ENCODE measurements around the gene RRP1. TPM values are rescaled to one million over a fixed set of nuclear protein-coding genes. Genes with fewer than 3 reads are reported as not detected.

Gene RRP1
- polyA plus RNA-seq, 2 of the 4 experiments (the other 2 are of a cell fraction), result 15.4 to 29.5 TPM

GRCh38 chr21:43797925-43798715, 8.7 kb downstream of the RRP1 start:
- WGBS (ENCODE audit: missing lambda C conversion rate), result 89% methylated on average over 22 of the region's 30 CpGs
- Histone ChIP-seq H3K4me2 (no peak overlapping the region), H3K27ac (no peak overlapping the region), H3K4me1 (no peaks in the 10 kb centered on the region), H3K4me3 (no peak overlapping the region), H3K9me3 (no peaks in the 10 kb centered on the region)
- no peak for DNase-seq (ENCODE audit: low read depth in 1 of 2, low spot score in 1 of 2)
- ChIA-PET POLR2A (no interaction called here), CTCF (interaction anchor here (1.2 to 1.7 kb wide), 2 partner anchors 8 to 11 kb away, joined by 3 to 7 read pairs; partner anchors contain the start of gene RRP1)
- ATAC-seq, result no peak
- no peak for FAIRE-seq
- TF ChIP-seq NFE2L2 (conservative IDR thresholded peaks at IDR 0.05; ENCODE audit: low read length) (no peak), RNF2 (IDR thresholded peaks at IDR 0.05; ENCODE audit: borderline replicate concordance, low read depth) (no peak), RAD21 (conservative IDR thresholded peaks at IDR 0.05 in 1 of 2, IDR thresholded peaks at IDR 0.05 in 1 of 2) (no peak)

DNA sequence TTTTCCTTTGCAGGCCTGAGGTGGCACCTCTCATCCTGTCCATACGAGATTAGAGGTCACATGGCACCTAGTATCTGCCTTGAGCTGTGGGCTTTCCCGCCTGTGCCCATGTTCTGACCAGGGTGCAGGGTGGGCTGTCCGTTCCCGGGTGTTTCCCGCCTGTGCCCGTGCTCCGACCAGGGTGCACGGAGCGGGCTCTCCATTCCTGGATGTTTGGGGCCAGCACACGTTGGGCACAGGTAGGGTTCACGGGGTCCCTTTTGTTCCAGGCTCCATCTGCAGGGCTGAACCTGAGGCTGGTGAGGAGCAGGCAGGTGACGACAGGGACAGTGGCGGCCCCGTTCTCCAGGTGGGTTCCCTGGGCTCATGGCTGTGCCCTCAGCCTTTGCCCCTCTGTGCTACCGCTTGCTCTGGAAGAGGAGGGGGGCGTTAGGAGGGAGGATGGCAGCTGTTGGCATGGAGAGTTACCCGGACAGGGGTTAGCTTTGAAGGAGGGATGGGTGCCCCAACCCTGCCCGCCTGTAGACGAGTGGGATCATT, 10.0 kb downstream of the RRP1 start:
- Histone ChIP-seq H3K9me3 (no peaks in the 10 kb centered on the region), H3K4me3 (no peak overlapping the region), H3K27ac (no peak overlapping the region), H3K4me1 (no peaks in the 10 kb centered on the region), H3K4me2 (no peak overlapping the region)
- ATAC-seq, result no peak
- WGBS (ENCODE audit: missing lambda C conversion rate), result 93% methylated on average over 9 of the region's 19 CpGs
- no peak for FAIRE-seq
- DNase-seq (ENCODE audit: low read depth in 1 of 2, low spot score in 1 of 2), result no peak
- POLR2A ChIA-PET, result no interaction called here
- no peak for TF ChIP-seq HEYL (CRISPR knock-in tag; IDR thresholded peaks at IDR 0.05)
- CTCF ChIA-PET, result interaction anchor here (1.2 to 1.7 kb wide), 2 partner anchors 10 kb away, joined by 3 to 7 read pairs; partner anchors contain the start of gene RRP1

DNA sequence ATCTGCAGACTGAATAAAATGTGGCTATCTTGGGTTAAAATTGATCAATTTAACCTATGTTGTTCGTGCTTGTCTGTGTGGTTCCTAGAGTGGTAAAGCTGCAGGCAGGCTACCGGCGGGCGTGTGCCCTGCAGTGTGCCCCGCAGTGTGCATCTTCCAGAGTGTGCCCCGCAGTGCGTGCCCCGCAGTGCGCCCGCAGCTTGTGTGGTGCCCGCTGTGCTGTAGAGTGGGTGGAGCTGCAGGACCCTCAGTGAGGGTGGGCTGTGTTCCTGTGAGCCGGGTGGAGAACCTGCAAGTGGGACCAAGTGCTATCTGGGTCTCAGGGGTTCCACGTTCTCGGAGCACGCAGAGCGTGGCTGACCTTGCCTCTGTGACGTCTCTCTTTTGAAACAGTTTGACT, 10.7 kb downstream of the RRP1 start:
- CTCF ChIA-PET, result interaction anchor here (1.5 kb wide), 1 partner anchor 11 kb away, joined by 9 read pairs; the partner anchor contains the start of gene RRP1
- WGBS (ENCODE audit: missing lambda C conversion rate), result 93% methylated on average over 17 of the region's 17 CpGs

GRCh38 chr21:43800566-43800965, 11.2 kb downstream of the RRP1 start:
- ChIA-PET CTCF (interaction anchor here (1.1 to 1.5 kb wide), 2 partner anchors 10 to 11 kb away, joined by 4 to 9 read pairs; partner anchors contain the start of gene RRP1), POLR2A (no interaction called here)
- TF ChIP-seq POLR2A (IDR thresholded peaks at IDR 0.05; ENCODE audit: low read length), result no peak
- TF ChIP-seq ZC3H11A (IDR thresholded peaks at IDR 0.05), result no peak
- no peak for TF ChIP-seq KDM5A (IDR thresholded peaks at IDR 0.05)
- TF ChIP-seq SREBF2 (IDR thresholded peaks at IDR 0.05), result no peak
- ATAC-seq (no peak), DNase-seq (ENCODE audit: low read depth in 1 of 2, low spot score in 1 of 2) (no peak), FAIRE-seq (no peak)
- 95% methylated on average over 5 of the region's 14 CpGs for WGBS (ENCODE audit: missing lambda C conversion rate)
- no peak overlapping the region for H3K27ac ChIP-seq
- H3K4me1 ChIP-seq, result no peaks in the 10 kb centered on the region
- H3K9me3 ChIP-seq, result no peaks in the 10 kb centered on the region
- H3K4me2 ChIP-seq, result no peak overlapping the region
- H3K4me3 ChIP-seq, result no peak overlapping the region

More for the DNA sequence above, 10.7 kb downstream of the RRP1 start:
- POLR2A ChIA-PET, result no interaction called here
- DNase-seq (ENCODE audit: low read depth in 1 of 2, low spot score in 1 of 2) (no peak), ATAC-seq (no peak), FAIRE-seq (no peak)
- no peak overlapping the region for H3K4me2 ChIP-seq
- H3K9me3 ChIP-seq, result no peaks in the 10 kb centered on the region
- no peak overlapping the region for H3K27ac ChIP-seq
- no peak for TF ChIP-seq JUN (IDR thresholded peaks at IDR 0.05)
- TF ChIP-seq MAZ (IDR thresholded peaks at IDR 0.05; ENCODE audit: borderline replicate concordance, low read depth, low read length), result no peak
- TF ChIP-seq JUNB (IDR thresholded peaks at IDR 0.05), result no peak
- TF ChIP-seq CBX2 (IDR thresholded peaks at IDR 0.05; ENCODE audit: borderline replicate concordance, low read depth), result no peak
- no peak for TF ChIP-seq CBX8 (IDR thresholded peaks at IDR 0.05)
- TF ChIP-seq CTCF (IDR thresholded peaks at IDR 0.05), result no peak
- H3K4me1 ChIP-seq, result no peaks in the 10 kb centered on the region
- no peak overlapping the region for H3K4me3 ChIP-seq
